HepG2 (cell line): ENCODE results near the gene IGFN1. TPM values are rescaled to one million over a fixed set of nuclear protein-coding genes. Genes with fewer than 3 reads are reported as not detected.

Experiments used
- CCDC6 ChIP-seq: sonication (generic); formaldehyde crosslinking; IDR thresholded peaks from 2 replicates; pipeline ENCODE4 v1.8.1; 2022; ENCODE audit warnings: mild to moderate bottlenecking, missing genetic modification reagents, moderate library complexity
- ELF3 ChIP-seq: IDR thresholded peaks from 2 replicates; pipeline ENCODE4 v1.6.1; 2016; ENCODE audit warnings: missing genetic modification reagents, missing compliant biosample characterization
- FOSL2 ChIP-seq: sonication (generic); formaldehyde crosslinking; IDR thresholded peaks from 2 replicates; pipeline ENCODE4 v1.4.0; 2020; ENCODE audit warnings: missing genetic modification reagents
- FOXK2 ChIP-seq: fragments of 450-650 bp; IDR thresholded peaks from 2 replicates; pipeline ENCODE4 v1.6.1; 2016
- GATA4 ChIP-seq: sonication (generic); IDR thresholded peaks from 2 replicates; pipeline ENCODE4 v1.6.1; 2016; ENCODE audit warnings: antibody characterized with exemption, low read depth, borderline replicate concordance
- GATAD1 ChIP-seq: IDR thresholded peaks from 2 replicates; pipeline ENCODE4 v1.6.1; 2016; ENCODE audit warnings: missing genetic modification reagents, missing compliant biosample characterization
- JUND ChIP-seq: sonication (generic); formaldehyde crosslinking; IDR thresholded peaks from 2 replicates; pipeline ENCODE4 v1.8.0; 2022; ENCODE audit warnings: mild to moderate bottlenecking, missing genetic modification reagents
- MXD4 ChIP-seq: IDR thresholded peaks from 2 replicates; pipeline ENCODE4 v1.6.1; 2016; ENCODE audit warnings: mild to moderate bottlenecking, missing biosample characterization, missing genetic modification reagents
- NR2F1 ChIP-seq, 2 experiments: fragments of 450-650 bp in 1 of 2; formaldehyde crosslinking in 1 of 2; IDR thresholded peaks; 2 replicates each; pipeline versions ENCODE4 v1.5.0 to v1.6.1; 2016 to 2020; ENCODE audit warnings: mild to moderate bottlenecking in 1 of 2, missing compliant biosample characterization in 1 of 2, missing genetic modification reagents in 1 of 2, moderate library complexity in 1 of 2
- SNAPC2 ChIP-seq: sonication (generic); formaldehyde crosslinking; IDR thresholded peaks from 2 replicates; pipeline ENCODE4 v1.8.1; 2022; ENCODE audit warnings: mild to moderate bottlenecking, missing genetic modification reagents
- SRSF1 ChIP-seq: fragments of 200-400 bp; formaldehyde crosslinking; optimal IDR thresholded peaks from 2 replicates; pipeline ENCODE3; 2017; ENCODE audit warnings: mild to moderate bottlenecking, low read depth, low read length, moderate library complexity
- STAG1 ChIP-seq: sonication (generic); formaldehyde crosslinking; IDR thresholded peaks from 2 replicates; pipeline ENCODE4 v1.4.0; 2020; ENCODE audit warnings: missing genetic modification reagents
- TEAD3 ChIP-seq: optimal IDR thresholded peaks from 2 replicates; pipeline ENCODE3; 2016; ENCODE audit warnings: borderline replicate concordance
- YEATS2 ChIP-seq: sonication (generic); formaldehyde crosslinking; IDR thresholded peaks from 2 replicates; pipeline ENCODE4 v1.4.0; 2020; ENCODE audit warnings: missing genetic modification reagents, borderline replicate concordance
- ZBTB25 ChIP-seq: IDR thresholded peaks from 2 replicates; pipeline ENCODE4 v1.6.1; 2018; ENCODE audit warnings: missing genetic modification reagents
- ZC3H13 ChIP-seq: sonication (generic); formaldehyde crosslinking; IDR thresholded peaks from 2 replicates; pipeline ENCODE4 v1.8.1; 2023; ENCODE audit warnings: mild to moderate bottlenecking, missing genetic modification reagents, moderate library complexity
- ZFP41 ChIP-seq: sonication (generic); formaldehyde crosslinking; IDR thresholded peaks from 2 replicates; pipeline ENCODE4 v1.4.0; 2020; ENCODE audit warnings: mild to moderate bottlenecking, missing genetic modification reagents, borderline replicate concordance
- ZNF326 ChIP-seq: sonication (generic); formaldehyde crosslinking; IDR thresholded peaks from 2 replicates; pipeline ENCODE4 v1.4.0; 2020; ENCODE audit warnings: missing genetic modification reagents, borderline replicate concordance
- ZNF432 ChIP-seq: sonication (generic); formaldehyde crosslinking; IDR thresholded peaks from 2 replicates; pipeline ENCODE4 v1.5.0; 2020; ENCODE audit warnings: missing genetic modification reagents, mild to moderate bottlenecking, borderline replicate concordance
- ZNF543 ChIP-seq: sonication (generic); formaldehyde crosslinking; IDR thresholded peaks from 2 replicates; pipeline ENCODE4 v1.4.0; 2020; ENCODE audit warnings: mild to moderate bottlenecking, missing genetic modification reagents
- ZNF549 ChIP-seq: sonication (generic); formaldehyde crosslinking; IDR thresholded peaks from 2 replicates; pipeline ENCODE4 v1.5.0; 2020; ENCODE audit warnings: missing genetic modification reagents
- ZNF563 ChIP-seq: sonication (generic); formaldehyde crosslinking; IDR thresholded peaks from 2 replicates; pipeline ENCODE4 v1.8.0; 2022; ENCODE audit warnings: mild to moderate bottlenecking, moderate library complexity, missing genetic modification reagents
- ZNF646 ChIP-seq: sonication (generic); formaldehyde crosslinking; IDR thresholded peaks from 2 replicates; pipeline ENCODE4 v1.9.0; 2021; ENCODE audit warnings: mild to moderate bottlenecking, missing genetic modification reagents
- ZNF746 ChIP-seq: sonication (generic); formaldehyde crosslinking; IDR thresholded peaks from 2 replicates; pipeline ENCODE4 v1.8.0; 2022; ENCODE audit warnings: mild to moderate bottlenecking, missing genetic modification reagents
- ZNF878 ChIP-seq: sonication (generic); formaldehyde crosslinking; IDR thresholded peaks from 2 replicates; pipeline ENCODE4 v1.8.1; 2023; ENCODE audit warnings: mild to moderate bottlenecking, missing genetic modification reagents, moderate library complexity
- polyA plus RNA-seq, 8 experiments: library from polyadenylated mRNA; depleted of rRNA in 3 of 8; stranded (reverse) in 7 of 8; unstranded in 1 of 8; fragments of >200 nt; fragmentation: Illumina TruSeq in 4 of 8; extraction: Trizol in 4 of 8; gene quantifications; 2 replicates each; pipeline versions ENCODE4 v1.2.1 to v1.2.3, GENCODE V29; 2011 to 2016; ENCODE audit warnings: low read depth in 4 of 8, missing spikeins in 1 of 8, mixed read lengths in 1 of 8; ENCODE audit not compliant: insufficient read depth in 1 of 8
- total RNA-seq, 5 experiments: library from RNA; depleted of rRNA; stranded (reverse); fragments of >200 nt; fragmentation: Illumina TruSeq; extraction: Trizol; gene quantifications; 2 replicates each; pipeline ENCODE4 v1.2.3, GENCODE V29; 2016; ENCODE audit warnings: low read depth in 1 of 5
- TF ChIP-seq, protein P1 (sequence below): IDR thresholded peaks from 2 replicates; pipeline ENCODE4 v1.6.1; 2016; ENCODE audit warnings: low read depth, borderline replicate concordance

Gene IGFN1
- total and polyA plus RNA-seq, 2 of the 13 experiments (the other 11 are each of a cell fraction or from before 2014, with no cell fraction given): 0.04 to 0.05 TPM

DNA sequence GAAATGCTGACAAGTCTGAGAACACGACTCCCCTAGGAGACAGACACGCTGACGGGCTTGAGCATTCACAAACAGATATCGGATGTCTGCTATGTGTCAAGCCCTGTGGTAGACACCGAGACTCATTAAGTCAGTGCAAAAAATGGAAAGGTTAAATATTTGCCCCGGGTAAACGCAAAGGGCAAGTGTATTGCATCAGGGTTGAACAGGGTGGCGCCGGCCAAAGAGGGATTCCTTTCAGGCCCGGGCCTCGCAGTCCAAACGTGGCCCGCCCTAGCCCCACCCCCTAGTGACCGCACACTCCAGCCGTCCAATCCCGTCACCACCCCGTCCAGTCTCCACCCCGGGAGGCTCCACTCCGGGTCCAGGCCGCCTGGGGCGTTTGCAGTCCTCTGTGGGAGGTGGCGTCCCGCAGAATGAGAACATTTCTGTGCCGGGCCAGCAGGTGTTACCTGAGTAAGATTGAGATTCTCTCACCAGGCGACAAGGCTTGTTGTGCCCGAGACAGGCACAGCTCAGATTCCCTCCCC lies 20.0 kb upstream of the IGFN1 start (continued):
- TF ChIP-seq CCDC6 (CRISPR knock-in tag) (peak; percentile 69; the same call in 1 of the 2 replicates), SRSF1 (no peak), YEATS2 (peak; percentile 57; the same call in 1 of the 2 replicates), JUND (CRISPR knock-in tag) (peak; percentile 34; the same call in 1 of the 2 replicates), ZBTB25 (CRISPR knock-in tag) (peak; percentile 90), ZNF549 (CRISPR knock-in tag) (no peak), ZNF326 (CRISPR knock-in tag) (no peak), MXD4 (no peak), ZNF432 (no peak), ZNF878 (CRISPR knock-in tag) (peak; percentile 75; the same call in 1 of the 2 replicates), NR2F1 (CRISPR knock-in tag; IDR thresholded peaks at IDR 0.05) (peak; percentile 98 to 99), ZNF646 (CRISPR knock-in tag) (no peak), GATA4 (0 out of 2 replicates have a peak, but pooled peaks have one; percentile 16), ZNF543 (peak; percentile 66), FOSL2 (peak; percentile 78), SNAPC2 (no peak), STAG1 (CRISPR knock-in tag) (no peak), ZNF563 (CRISPR knock-in tag) (no peak), TEAD3 (CRISPR knock-in tag) (peak; percentile 97), FOXK2 (no peak), ELF3 (CRISPR knock-in tag) (peak; percentile 66), ZFP41 (no peak; the same call in 1 of the 2 replicates), GATAD1 (CRISPR knock-in tag) (peak; percentile 45), ZC3H13 (CRISPR knock-in tag) (no peak), ZNF746 (CRISPR knock-in tag) (no peak)
- TF ChIP-seq, protein P1, sequence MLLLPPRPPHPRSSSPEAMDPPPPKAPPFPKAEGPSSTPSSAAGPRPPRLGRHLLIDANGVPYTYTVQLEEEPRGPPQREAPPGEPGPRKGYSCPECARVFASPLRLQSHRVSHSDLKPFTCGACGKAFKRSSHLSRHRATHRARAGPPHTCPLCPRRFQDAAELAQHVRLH (CRISPR knock-in tag): peak; percentile 19; the same call in 1 of the 2 replicates
